Kidney (tissue), 14 donors: Measurements from ENCODE around the gene PRXL2B. TPM values are rescaled to one million over a fixed set of nuclear protein-coding genes. Genes with fewer than 3 reads are reported as not detected.

Experiments
- DNase-seq, 5 donors: peaks; one replicate each; pipeline ENCODE4 v3.0.0-alpha.2; 2013 to 2020
- FAIRE-seq: peaks from 2 replicates; lab custom pipeline; 2012; peaks lifted over from hg19 to GRCh38; lab: Jason Lieb, UNC
- H3K27ac ChIP-seq, 2 donors: one replicate each; pipeline ENCODE4 v1.7.0; 2013; ENCODE audit warnings: low read depth in 2 of 2, low read length in 2 of 2, inconsistent platforms in 1 of 2
- H3K27me3 ChIP-seq: one replicate; pipeline ENCODE4 v1.7.1; 2013; ENCODE audit warnings: low read length, inconsistent platforms; ENCODE audit not compliant: control insufficient read depth, insufficient read depth
- H3K36me3 ChIP-seq, 3 donors: one replicate each; pipeline versions ENCODE4 v1.7.0 to v1.7.1; 2013; ENCODE audit warnings: low read length in 3 of 3, control low read depth in 1 of 3, inconsistent platforms in 1 of 3; ENCODE audit not compliant: insufficient read depth in 3 of 3, control insufficient read depth in 2 of 3
- H3K4me1 ChIP-seq, 3 donors: one replicate each; pipeline versions ENCODE4 v1.7.0 to v1.7.1; 2013; ENCODE audit warnings: low read length in 3 of 3, inconsistent platforms in 1 of 3, low read depth in 1 of 3; ENCODE audit not compliant: control insufficient read depth in 2 of 3, insufficient read depth in 2 of 3
- H3K4me3 ChIP-seq, 3 donors: one replicate each; pipeline versions ENCODE4 v1.7.0 to v1.8.1; 2013; ENCODE audit warnings: low read length in 3 of 3, control low read depth in 1 of 3, inconsistent platforms in 1 of 3
- H3K9ac ChIP-seq, 3 donors: one replicate each; pipeline versions ENCODE4 v1.7.0 to v1.7.1; 2013; ENCODE audit warnings: low read length in 3 of 3, control low read depth in 1 of 3, inconsistent platforms in 1 of 3
- H3K9me3 ChIP-seq, 3 donors: one replicate each; pipeline versions ENCODE4 v1.7.0 to v1.7.1; 2013; ENCODE audit warnings: low read length in 3 of 3, control low read depth in 1 of 3, inconsistent platforms in 1 of 3; ENCODE audit not compliant: control insufficient read depth in 2 of 3, insufficient read depth in 1 of 3
- CTCF ChIP-seq: IDR thresholded peaks from 3 replicates; pipeline ENCODE4 v1.5.1; 2012; ENCODE audit warnings: mild to moderate bottlenecking, moderate library complexity, borderline replicate concordance; ENCODE audit not compliant: insufficient read depth; ENCODE audit errors: extremely low read depth
- intact Hi-C: fragments of 100-400 bp; cut with DNase I; formaldehyde crosslinking; loops from one replicate; pipeline ENCODE4 v1.11.1; 2022
- polyA plus RNA-seq: library from polyadenylated mRNA; stranded (reverse); fragments of 350-450 nt; fragmentation: Illumina TruSeq; extraction: RNeasy Lipid Tissue Mini Kit (QIAGEN cat#74804); gene quantifications from one replicate; pipeline ENCODE4 v1.2.3, GENCODE V29; 2014; ENCODE audit warnings: low read depth, low replicate concordance; ENCODE audit not compliant: insufficient read depth
- total RNA-seq: library from RNA; stranded (reverse); fragmentation: NEBNext Ultra II Directional; extraction: Animal tissue kit (Norgen Biotek cat#: 25700); gene quantifications from one replicate; pipeline ENCODE4 v1.2.1, GENCODE V29; 2021
- donor health status: control.
- donor health status: control.
- donor health status: control.
- donor health status: control.
- donor health status: control.
- donor health status: DM: yes; HTN: yes; CAD: no.
- donor health status: Normal renal cell carcinoma (clear cell type).

PRXL2B gene
- total and polyA plus RNA-seq, 2 donors from 2014 or later = 25.6 to 39.5 TPM

- peaks cover 3 to 18% (median 12%) of the 10 kb centered on the region in 3 donors for H3K4me1 ChIP-seq
- peak in 2 of 5 donors; percentile 69 to 79 for DNase-seq
- peak overlapping the region in 1 of 3 donors; percentile 67 for H3K4me3 ChIP-seq
- H3K27ac ChIP-seq = no peak overlapping the region
- no peaks in the 10 kb centered on the region for H3K27me3 ChIP-seq
- no peak for FAIRE-seq
- peak overlapping the region in 1 of 3 donors; percentile 67 for H3K9ac ChIP-seq
- H3K36me3 ChIP-seq = no peaks in the 10 kb centered on the region
- TF ChIP-seq CTCF = no peak
- intact Hi-C loops = no loop called here
- H3K9me3 ChIP-seq = no peaks in the 10 kb centered on the region
Measured at GRCh38 chr1:2587860-2588571, 1.4 kb downstream of the PRXL2B start.

- no peak for TF ChIP-seq CTCF
- intact Hi-C loops = no loop called here
- FAIRE-seq (no peak), DNase-seq (peak in 2 of 5 donors; percentile 58 to 80)
- Histone ChIP-seq H3K9me3 (no peaks in the 10 kb centered on the region), H3K36me3 (no peaks in the 10 kb centered on the region), H3K27me3 (no peaks in the 10 kb centered on the region), H3K4me1 (peaks cover 3 to 15% (median 6%) of the 10 kb centered on the region in 3 donors), H3K4me3 (no peak overlapping the region), H3K27ac (no peak overlapping the region), H3K9ac (no peak overlapping the region)
Measured at GRCh38 chr1:2588661-2589430, 2.3 kb downstream of the PRXL2B start.

GRCh38 chr1:2589431-2590232, 3.1 kb downstream of the PRXL2B start:
- H3K9me3 ChIP-seq = no peaks in the 10 kb centered on the region
- intact Hi-C loops = no loop called here
- peak in 2 of 5 donors; percentile 44 to 69 for DNase-seq
- H3K9ac ChIP-seq = no peak overlapping the region
- H3K36me3 ChIP-seq = no peaks in the 10 kb centered on the region
- H3K27ac ChIP-seq = no peak overlapping the region
- H3K4me3 ChIP-seq = no peak overlapping the region
- no peak for FAIRE-seq
- TF ChIP-seq CTCF = no peak
- H3K27me3 ChIP-seq = no peaks in the 10 kb centered on the region
- H3K4me1 ChIP-seq = peaks cover 0 to 12% (median 6%) of the 10 kb centered on the region in 3 donors
